Suprapubic skin (tissue), 4 donors: ENCODE measurements around the gene PGGT1B. TPM values are rescaled to one million over a fixed set of nuclear protein-coding genes. Genes with fewer than 3 reads are reported as not detected.
"Not testable (repeated sequence)": the region's sequence is repeated elsewhere in the genome, so short reads cannot be mapped to it uniquely, and the experiment has no call there.

Experiments used
- DNase-seq, 2 donors: peaks; one replicate each; pipeline ENCODE4 v3.0.0-alpha.2; 2019; ENCODE audit warnings: low spot score in 2 of 2
- H3K27ac ChIP-seq: fragments of 200-600 bp; sonication (generic); one replicate; pipeline ENCODE4 v1.5.1; 2019
- H3K27me3 ChIP-seq: fragments of 200-600 bp; sonication (generic); one replicate; pipeline ENCODE4 v1.5.1; 2019
- H3K36me3 ChIP-seq: fragments of 200-600 bp; sonication (generic); one replicate; pipeline ENCODE4 v1.5.1; 2019
- H3K4me1 ChIP-seq: fragments of 200-600 bp; sonication (generic); one replicate; pipeline ENCODE4 v1.5.1; 2019
- H3K4me3 ChIP-seq: fragments of 200-600 bp; sonication (generic); one replicate; pipeline ENCODE4 v1.5.1; 2019; ENCODE audit warnings: mild to moderate bottlenecking
- H3K9me3 ChIP-seq: fragments of 200-600 bp; sonication (generic); one replicate; pipeline ENCODE4 v1.5.1; 2019
- EP300 ChIP-seq: sonication (generic); formaldehyde crosslinking; IDR thresholded peaks from one replicate; pipeline ENCODE4 v1.6.1; 2017; ENCODE audit warnings: antibody characterized with exemption
- POLR2A ChIP-seq, 2 donors: fragments of 450-650 bp; IDR thresholded peaks; one replicate each; pipeline ENCODE4 v1.6.1; 2017; ENCODE audit warnings: antibody characterized with exemption in 2 of 2, mild to moderate bottlenecking in 2 of 2, moderate library complexity in 2 of 2
- POLR2AphosphoS5 ChIP-seq, 3 donors: sonication (generic); formaldehyde crosslinking; IDR thresholded peaks; one replicate each; pipeline ENCODE4 v1.6.1; 2017; ENCODE audit warnings: antibody characterized with exemption in 3 of 3
- WGBS: methylation state at CpG from one replicate; pipeline ENCODE4 v1.1.5; 2018; 5-methylcytosine and 5-hydroxymethylcytosine counted together
- total RNA-seq, 4 donors: library from RNA; depleted of rRNA; stranded (reverse); fragments of >200 nt; gene quantifications; one replicate each; pipeline ENCODE4 v1.1.0, GENCODE V29; 2016
- TF ChIP-seq, protein P1 (sequence below), 2 donors: fragments of 200-600 bp in 1 of 2; fragments of 450-650 bp in 1 of 2; sonication (generic) in 1 of 2; IDR thresholded peaks; one replicate each; pipeline ENCODE4 v1.5.1; 2016 to 2019; ENCODE audit warnings: antibody characterized with exemption in 2 of 2, mild to moderate bottlenecking in 1 of 2, moderate library complexity in 1 of 2

PGGT1B gene
- total RNA-seq, 4 donors from 2014 or later = 6.5 to 14.1 (median 9.9) TPM

DNA sequence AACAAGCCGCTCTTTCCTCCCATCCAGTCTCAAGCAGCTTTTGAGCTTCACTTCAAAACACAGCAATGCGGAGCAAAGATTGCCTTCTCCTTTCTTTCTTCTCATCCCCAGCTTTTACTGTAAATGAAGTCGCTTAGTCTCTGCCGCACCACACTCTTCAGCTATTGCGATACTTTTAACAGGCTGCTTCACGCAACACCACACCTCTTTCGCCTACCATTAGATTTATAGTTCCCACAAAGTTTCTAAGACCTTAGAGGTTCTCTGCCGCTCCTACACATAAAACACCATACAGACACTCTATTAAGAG, 711 bp downstream of the PGGT1B start:
- H3K27me3 ChIP-seq = no peaks in the 10 kb centered on the region
- no peaks in the 10 kb centered on the region for H3K9me3 ChIP-seq
- H3K27ac ChIP-seq = peak overlapping the region; percentile 72
- H3K36me3 ChIP-seq = peaks cover 3% of the 10 kb centered on the region
- no peak for DNase-seq
- peaks cover 24% of the 10 kb centered on the region for H3K4me1 ChIP-seq
- 5% methylated on average over 8 of the region's 8 CpGs for WGBS
- H3K4me3 ChIP-seq = peak overlapping the region; percentile 73
- no peak for TF ChIP-seq POLR2A (IDR thresholded peaks at IDR 0.05)
- TF ChIP-seq, protein P1, sequence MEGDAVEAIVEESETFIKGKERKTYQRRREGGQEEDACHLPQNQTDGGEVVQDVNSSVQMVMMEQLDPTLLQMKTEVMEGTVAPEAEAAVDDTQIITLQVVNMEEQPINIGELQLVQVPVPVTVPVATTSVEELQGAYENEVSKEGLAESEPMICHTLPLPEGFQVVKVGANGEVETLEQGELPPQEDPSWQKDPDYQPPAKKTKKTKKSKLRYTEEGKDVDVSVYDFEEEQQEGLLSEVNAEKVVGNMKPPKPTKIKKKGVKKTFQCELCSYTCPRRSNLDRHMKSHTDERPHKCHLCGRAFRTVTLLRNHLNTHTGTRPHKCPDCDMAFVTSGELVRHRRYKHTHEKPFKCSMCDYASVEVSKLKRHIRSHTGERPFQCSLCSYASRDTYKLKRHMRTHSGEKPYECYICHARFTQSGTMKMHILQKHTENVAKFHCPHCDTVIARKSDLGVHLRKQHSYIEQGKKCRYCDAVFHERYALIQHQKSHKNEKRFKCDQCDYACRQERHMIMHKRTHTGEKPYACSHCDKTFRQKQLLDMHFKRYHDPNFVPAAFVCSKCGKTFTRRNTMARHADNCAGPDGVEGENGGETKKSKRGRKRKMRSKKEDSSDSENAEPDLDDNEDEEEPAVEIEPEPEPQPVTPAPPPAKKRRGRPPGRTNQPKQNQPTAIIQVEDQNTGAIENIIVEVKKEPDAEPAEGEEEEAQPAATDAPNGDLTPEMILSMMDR (IDR thresholded peaks at IDR 0.05) = no peak
- no peak for TF ChIP-seq POLR2AphosphoS5 (IDR thresholded peaks at IDR 0.05)
- no peak for TF ChIP-seq EP300

DNA sequence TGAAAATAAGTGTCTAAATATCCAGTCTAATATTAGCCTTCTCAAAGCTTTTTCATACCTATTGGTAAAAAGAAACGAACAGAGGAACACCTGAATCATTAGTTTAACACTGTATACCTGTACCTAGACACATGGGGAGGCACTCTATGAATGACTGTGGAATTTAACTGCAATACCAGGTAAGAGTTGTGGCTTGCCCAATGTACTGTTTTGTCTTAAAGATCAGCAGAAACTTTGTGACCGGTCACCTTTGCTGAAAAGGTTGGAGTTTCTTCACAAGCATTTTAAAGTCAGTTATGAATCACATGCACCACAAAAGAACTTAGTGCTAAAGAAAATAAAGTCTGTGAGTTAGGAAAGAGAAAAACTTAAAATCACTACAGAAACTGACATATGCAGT, 2.4 kb downstream of the PGGT1B start:
- Histone ChIP-seq H3K27me3 (no peaks in the 10 kb centered on the region), H3K4me1 (peaks cover 24% of the 10 kb centered on the region), H3K9me3 (no peaks in the 10 kb centered on the region), H3K4me3 (no peak overlapping the region), H3K36me3 (peaks cover 3% of the 10 kb centered on the region), H3K27ac (no peak overlapping the region)
- 77% methylated on average over 2 of the region's 2 CpGs for WGBS
- DNase-seq = no peak
- TF ChIP-seq, protein P1 (IDR thresholded peaks at IDR 0.05) = no peak
- TF ChIP-seq POLR2A (IDR thresholded peaks at IDR 0.05) = no peak
- no peak for TF ChIP-seq POLR2AphosphoS5 (IDR thresholded peaks at IDR 0.05)
- TF ChIP-seq EP300 = no peak

DNA sequence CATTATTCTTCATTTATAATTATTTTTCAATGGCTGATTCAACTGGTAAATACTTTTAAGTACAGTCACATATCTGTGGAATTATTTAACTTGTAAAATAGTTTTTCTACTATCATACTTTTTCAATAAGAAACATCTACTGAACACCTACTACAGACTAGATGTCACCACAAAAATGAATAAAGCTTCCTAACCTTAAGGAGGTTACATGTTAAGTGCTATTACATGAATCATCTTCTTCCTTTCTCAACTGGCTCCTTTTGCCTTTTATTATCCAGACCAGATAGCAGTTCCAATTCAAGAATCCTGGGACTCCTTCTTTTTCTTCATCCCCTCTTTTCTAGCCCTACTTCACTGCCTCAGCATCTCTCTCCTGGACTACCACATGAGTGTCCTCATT, 4.7 kb downstream of the PGGT1B start:
- H3K27ac ChIP-seq = no peak overlapping the region
- no peak overlapping the region for H3K4me3 ChIP-seq
- no peak for DNase-seq
- peaks cover 20% of the 10 kb centered on the region for H3K4me1 ChIP-seq
- TF ChIP-seq EP300 (no peak), POLR2AphosphoS5 (IDR thresholded peaks at IDR 0.05) (no peak), POLR2A (IDR thresholded peaks at IDR 0.05) (no peak)
- TF ChIP-seq, protein P1 (IDR thresholded peaks at IDR 0.05) = no peak
- H3K36me3 ChIP-seq = no peaks in the 10 kb centered on the region
- no peaks in the 10 kb centered on the region for H3K9me3 ChIP-seq
- no peaks in the 10 kb centered on the region for H3K27me3 ChIP-seq

DNA sequence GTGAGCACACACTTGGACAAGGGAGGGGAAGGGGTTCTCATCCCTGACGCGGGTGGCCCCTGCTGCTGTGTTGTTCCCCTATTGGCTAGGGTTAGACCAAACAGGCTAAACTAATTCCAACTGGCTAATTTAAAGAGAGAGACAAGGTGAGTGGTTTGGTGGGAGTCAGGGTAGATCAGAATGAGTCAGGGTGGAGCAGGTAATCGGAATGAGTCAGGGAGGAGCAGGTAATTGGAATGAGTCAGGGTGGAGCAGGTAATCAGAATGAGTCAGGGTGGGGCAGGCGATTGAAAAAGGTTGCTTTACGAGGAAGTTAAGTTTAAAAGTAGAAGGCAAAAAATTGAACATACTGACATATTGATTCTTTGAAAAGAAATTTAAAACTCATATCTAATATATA, 13.3 kb downstream of the PGGT1B start:
- not testable (repeated sequence) for H3K27ac ChIP-seq, DNase-seq, H3K9me3 ChIP-seq, H3K4me1 ChIP-seq, H3K4me3 ChIP-seq, H3K27me3 ChIP-seq, H3K36me3 ChIP-seq
- 59% methylated on average over 5 of the region's 5 CpGs for WGBS

DNA sequence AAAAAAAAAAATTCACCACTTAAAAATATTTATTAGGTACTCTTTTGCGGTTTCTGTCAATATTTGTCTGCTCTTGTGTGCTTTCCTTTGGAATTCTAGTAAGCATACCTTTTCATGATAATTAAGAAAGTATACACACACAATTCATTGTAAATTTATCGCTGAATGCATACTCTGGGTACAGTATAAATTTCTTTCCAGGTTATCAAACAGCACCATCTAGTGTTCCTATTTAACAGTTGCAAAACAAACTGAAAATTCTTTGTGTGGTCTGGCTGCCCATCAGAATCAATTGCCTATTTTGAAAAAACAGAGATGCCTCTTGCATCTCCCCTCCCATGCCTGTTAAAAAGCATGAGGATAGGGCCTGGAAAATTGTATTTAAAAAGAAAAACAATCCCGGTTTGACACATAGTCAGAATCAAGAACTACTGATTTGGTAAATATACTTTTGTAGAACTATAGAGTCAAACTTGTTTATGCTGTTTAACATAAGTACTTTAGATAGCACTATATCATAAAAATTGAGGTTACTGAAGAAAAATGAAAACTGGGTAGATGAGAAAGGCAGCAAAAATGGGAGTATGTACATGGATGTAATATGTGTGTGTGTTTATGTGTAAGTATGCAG, 16.2 kb downstream of the PGGT1B start:
- WGBS = 35% methylated on average over 3 of the region's 3 CpGs
- TF ChIP-seq POLR2A (IDR thresholded peaks at IDR 0.05) = no peak
- TF ChIP-seq, protein P1 (IDR thresholded peaks at IDR 0.05) = peak in 1 of 2 donors; percentile 52
- no peaks in the 10 kb centered on the region for H3K9me3 ChIP-seq
- no peak overlapping the region for H3K27ac ChIP-seq
- no peaks in the 10 kb centered on the region for H3K27me3 ChIP-seq
- no peaks in the 10 kb centered on the region for H3K4me1 ChIP-seq
- H3K4me3 ChIP-seq = no peak overlapping the region
- H3K36me3 ChIP-seq = peaks cover 4% of the 10 kb centered on the region
- no peak for DNase-seq

DNA sequence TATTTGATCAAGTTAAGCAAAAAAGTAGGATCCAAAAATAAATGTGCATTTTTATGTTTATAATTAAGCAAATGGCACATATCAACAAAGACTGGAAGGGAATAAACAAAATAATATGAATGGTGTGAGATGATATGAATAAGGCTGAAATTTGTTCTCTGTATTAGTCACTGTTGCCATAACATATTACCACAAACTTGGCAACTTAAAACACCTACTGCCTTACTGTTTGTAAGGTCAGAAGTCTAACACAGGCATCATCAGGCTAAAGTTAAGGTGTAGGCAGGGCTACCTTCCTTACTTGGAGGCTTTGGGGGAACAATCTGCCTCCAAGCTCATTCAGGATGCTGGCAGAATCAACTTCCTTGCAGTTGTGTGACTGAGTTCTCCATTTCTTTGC, 19.3 kb downstream of the PGGT1B start:
- peaks cover 27% of the 10 kb centered on the region for H3K36me3 ChIP-seq
- no peak overlapping the region for H3K27ac ChIP-seq
- no peaks in the 10 kb centered on the region for H3K27me3 ChIP-seq
- H3K4me3 ChIP-seq = no peak overlapping the region
- TF ChIP-seq POLR2A (IDR thresholded peaks at IDR 0.05) (no peak), POLR2AphosphoS5 (IDR thresholded peaks at IDR 0.05) (no peak), EP300 (no peak)
- TF ChIP-seq, protein P1 (IDR thresholded peaks at IDR 0.05) = no peak
- DNase-seq = no peak
- H3K4me1 ChIP-seq = no peaks in the 10 kb centered on the region
- H3K9me3 ChIP-seq = no peaks in the 10 kb centered on the region
